HEK293T (cell line): ENCODE results near the gene BLVRB.

ENCODE experiments used
- BHLHE40 ChIP-seq: fragments of 450-650 bp; IDR thresholded peaks from 2 replicates; pipeline ENCODE4 v1.6.1; 2016; ENCODE audit warnings: mild to moderate bottlenecking, moderate library complexity, borderline replicate concordance
- FOXK2 ChIP-seq: fragments of 450-650 bp; IDR thresholded peaks from 2 replicates; pipeline ENCODE4 v1.6.1; 2016; ENCODE audit warnings: mild to moderate bottlenecking
- HDGF ChIP-seq: fragments of 450-650 bp; IDR thresholded peaks from 2 replicates; pipeline ENCODE4 v1.6.1; 2017; ENCODE audit warnings: antibody characterized with exemption, borderline replicate concordance

DNA sequence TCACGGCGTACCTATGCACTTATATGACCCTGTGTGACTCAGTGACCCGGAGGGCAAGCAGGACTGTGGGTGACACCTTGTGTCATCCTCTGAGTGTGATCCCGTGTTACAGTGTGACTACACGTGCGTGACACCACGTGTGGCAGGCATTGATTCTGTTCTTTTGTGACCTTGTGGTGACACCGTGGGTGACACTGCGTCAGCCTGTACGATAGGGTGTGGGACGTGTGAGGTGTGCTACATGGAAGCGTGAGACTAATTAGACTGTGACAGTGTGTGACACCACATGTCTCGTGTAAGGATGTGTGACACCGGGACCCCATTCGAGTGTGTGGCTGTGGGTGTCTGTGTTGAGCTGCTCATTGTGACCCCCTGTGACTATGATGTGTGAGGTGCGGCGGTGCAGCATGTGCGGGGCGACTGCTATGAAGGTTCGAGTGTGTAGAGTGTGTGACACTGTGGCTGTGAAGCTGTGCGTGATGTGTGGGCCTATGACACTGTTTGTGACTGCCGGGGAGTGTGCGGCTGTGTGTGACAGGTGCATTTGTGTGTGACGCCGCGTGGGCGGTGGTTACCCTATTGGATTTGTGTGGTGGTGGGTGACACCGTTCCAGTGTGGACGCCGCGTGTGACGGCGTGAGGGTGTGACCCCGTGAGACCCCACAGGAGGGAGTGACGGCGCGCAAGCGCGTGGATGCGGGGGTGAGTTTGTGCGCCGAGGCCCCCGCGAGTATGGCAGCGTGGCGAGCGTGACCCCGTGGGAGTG, 857 bp upstream of the BLVRB start:
- TF ChIP-seq FOXK2 = no peak
- no peak for TF ChIP-seq BHLHE40
- no peak for TF ChIP-seq HDGF
